Stomach (tissue), 9 donors: ENCODE measurements around the gene TMEM181. TPM values are rescaled to one million over a fixed set of nuclear protein-coding genes. Genes with fewer than 3 reads are reported as not detected.

Source experiments
- DNase-seq, 2 donors: peaks; one replicate each; pipeline versions ENCODE4 v3.0.0 to v3.0.0-alpha.2; 2013 to 2019
- H3K27ac ChIP-seq, 5 donors: fragments of 200-600 bp in 4 of 5; sonication (generic) in 4 of 5; one replicate each; pipeline ENCODE4 v1.5.1; 2013 to 2019; ENCODE audit warnings: mild to moderate bottlenecking in 1 of 5, moderate library complexity in 1 of 5
- H3K27me3 ChIP-seq, 3 donors: fragments of 200-600 bp; sonication (generic); one replicate each; pipeline ENCODE4 v1.5.1; 2017 to 2019; ENCODE audit warnings: mixed run types in 1 of 3
- H3K36me3 ChIP-seq, 4 donors: fragments of 200-600 bp; sonication (generic); 1 replicate in 3 of 4; 2 replicates in 1 of 4; pipeline ENCODE4 v1.5.1; 2016 to 2019
- H3K4me1 ChIP-seq, 4 donors: fragments of 200-600 bp; sonication (generic); one replicate each; pipeline ENCODE4 v1.5.1; 2016 to 2019
- H3K4me3 ChIP-seq, 4 donors: fragments of 200-600 bp; sonication (generic) in 3 of 4; one replicate each; pipeline ENCODE4 v1.5.1; 2016 to 2019; ENCODE audit warnings: mild to moderate bottlenecking in 1 of 4
- H3K9me3 ChIP-seq, 4 donors: fragments of 200-600 bp; sonication (generic); one replicate each; pipeline ENCODE4 v1.5.1; 2016 to 2019
- EP300 ChIP-seq: sonication (generic); formaldehyde crosslinking; IDR thresholded peaks from one replicate; pipeline ENCODE4 v1.6.1; 2017; ENCODE audit warnings: antibody characterized with exemption
- POLR2A ChIP-seq, 4 donors: fragments of 450-650 bp; IDR thresholded peaks; one replicate each; pipeline ENCODE4 v1.6.1; 2016; ENCODE audit warnings: antibody characterized with exemption in 4 of 4, control low read depth in 2 of 4, mild to moderate bottlenecking in 1 of 4, moderate library complexity in 1 of 4
- POLR2AphosphoS5 ChIP-seq, 3 donors: sonication (generic); formaldehyde crosslinking; IDR thresholded peaks; one replicate each; pipeline ENCODE4 v1.6.1; 2016; ENCODE audit warnings: antibody characterized with exemption in 3 of 3
- WGBS, 5 donors: extraction: QIAGEN DNeasy Blood & Tissue Kit in 3 of 5; methylation state at CpG; one replicate each; pipeline versions ENCODE4 v1.1.5 to v1.1.7; 2013 to 2018; 5-methylcytosine and 5-hydroxymethylcytosine counted together
- intact Hi-C: fragments of 100-400 bp; cut with DNase I; formaldehyde crosslinking; loops from one replicate; pipeline ENCODE4 v1.15.1; 2023; ENCODE audit warnings: low total_unique reads
- polyA plus RNA-seq, 3 donors: library from polyadenylated mRNA; stranded (reverse); fragments of 200-250 nt; gene quantifications; one replicate each; pipeline ENCODE4 v1.2.3, GENCODE V29; 2013
- total RNA-seq, 5 donors: library from RNA; depleted of rRNA; stranded (reverse); fragments of >200 nt; gene quantifications; one replicate each; pipeline versions ENCODE4 v1.1.0 to v1.2.3, GENCODE V29; 2014 to 2016
- TF ChIP-seq, protein P1 (sequence below), 7 experiments: fragments of 450-650 bp in 4 of 7; fragments of 200-600 bp in 3 of 7; sonication (generic) in 3 of 7; IDR thresholded peaks; one replicate each; pipeline ENCODE4 v1.5.1; 2016 to 2019; ENCODE audit warnings: antibody characterized with exemption in 7 of 7, control low read depth in 2 of 7, mild to moderate bottlenecking in 1 of 7
- donor health status: healthy with polysubstance abuse.
- donor health status: Bipolar disorder and iron deficiency.
- donor health status: healthy.

TMEM181 gene
- total and polyA plus RNA-seq, 8 donors: 2.9 to 62.2 (median 15.0) TPM

DNA sequence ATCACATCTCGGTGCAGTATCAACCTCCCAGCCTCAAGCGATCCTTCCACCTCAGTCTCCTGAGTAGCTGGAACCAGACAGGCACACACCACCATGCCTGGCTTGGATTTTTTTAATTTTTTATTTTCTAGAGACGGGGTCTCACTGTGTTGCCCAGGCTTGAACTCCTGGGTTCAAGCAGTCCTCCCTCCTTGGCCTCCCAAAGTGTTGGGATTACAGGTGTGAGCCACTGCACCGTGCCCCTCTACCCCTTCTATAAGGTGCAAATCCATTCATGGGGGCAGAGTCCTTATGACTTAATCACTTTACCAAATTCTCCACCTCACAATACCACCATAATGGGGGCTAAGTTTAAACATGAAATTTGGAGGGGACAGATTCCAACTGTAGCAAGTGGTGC, 37.7 kb downstream of the TMEM181 start:
- no peaks in the 10 kb centered on the region for H3K9me3 ChIP-seq
- H3K4me3 ChIP-seq: no peak overlapping the region
- TF ChIP-seq, protein P1, sequence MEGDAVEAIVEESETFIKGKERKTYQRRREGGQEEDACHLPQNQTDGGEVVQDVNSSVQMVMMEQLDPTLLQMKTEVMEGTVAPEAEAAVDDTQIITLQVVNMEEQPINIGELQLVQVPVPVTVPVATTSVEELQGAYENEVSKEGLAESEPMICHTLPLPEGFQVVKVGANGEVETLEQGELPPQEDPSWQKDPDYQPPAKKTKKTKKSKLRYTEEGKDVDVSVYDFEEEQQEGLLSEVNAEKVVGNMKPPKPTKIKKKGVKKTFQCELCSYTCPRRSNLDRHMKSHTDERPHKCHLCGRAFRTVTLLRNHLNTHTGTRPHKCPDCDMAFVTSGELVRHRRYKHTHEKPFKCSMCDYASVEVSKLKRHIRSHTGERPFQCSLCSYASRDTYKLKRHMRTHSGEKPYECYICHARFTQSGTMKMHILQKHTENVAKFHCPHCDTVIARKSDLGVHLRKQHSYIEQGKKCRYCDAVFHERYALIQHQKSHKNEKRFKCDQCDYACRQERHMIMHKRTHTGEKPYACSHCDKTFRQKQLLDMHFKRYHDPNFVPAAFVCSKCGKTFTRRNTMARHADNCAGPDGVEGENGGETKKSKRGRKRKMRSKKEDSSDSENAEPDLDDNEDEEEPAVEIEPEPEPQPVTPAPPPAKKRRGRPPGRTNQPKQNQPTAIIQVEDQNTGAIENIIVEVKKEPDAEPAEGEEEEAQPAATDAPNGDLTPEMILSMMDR (IDR thresholded peaks at IDR 0.05): no peak
- no peak for TF ChIP-seq POLR2AphosphoS5 (IDR thresholded peaks at IDR 0.05)
- TF ChIP-seq EP300: no peak
- TF ChIP-seq POLR2A (IDR thresholded peaks at IDR 0.05): no peak
- intact Hi-C loops: no loop called here
- 92 to 97% (median 96%) methylated on average over 4 of the region's 4 CpGs for WGBS, 5 donors
- H3K36me3 ChIP-seq: peaks cover 41 to 100% (median 97%) of the 10 kb centered on the region in 4 donors
- H3K4me1 ChIP-seq: no peaks in the 10 kb centered on the region
- no peaks in the 10 kb centered on the region for H3K27me3 ChIP-seq
- H3K27ac ChIP-seq: no peak overlapping the region
- DNase-seq: no peak

DNA sequence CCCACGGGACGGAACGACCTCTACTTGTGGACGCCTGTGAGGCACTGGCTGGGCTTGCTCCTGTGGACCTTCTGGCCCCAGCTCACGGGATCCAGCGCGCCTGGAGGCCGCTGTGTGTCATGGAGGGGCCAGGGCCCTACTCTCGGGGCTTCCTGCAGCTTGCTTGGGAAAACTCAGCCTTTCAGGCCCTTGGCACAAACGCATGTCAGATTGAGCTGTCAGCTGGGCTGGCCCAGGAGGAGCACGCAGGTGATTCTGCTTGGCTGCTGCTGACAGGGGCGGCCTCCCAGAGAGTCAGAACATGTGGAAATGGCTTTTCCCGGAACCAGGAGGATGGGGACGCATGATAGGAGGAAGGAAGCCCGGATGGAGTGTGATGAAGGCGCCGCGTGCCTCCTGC, 39.7 kb downstream of the TMEM181 start:
- Histone ChIP-seq H3K4me3 (no peak overlapping the region), H3K36me3 (peaks cover 29 to 96% (median 80%) of the 10 kb centered on the region in 4 donors), H3K27ac (no peak overlapping the region), H3K27me3 (no peaks in the 10 kb centered on the region), H3K4me1 (peaks cover 0 to 8% (median 3%) of the 10 kb centered on the region in 4 donors), H3K9me3 (no peaks in the 10 kb centered on the region)
- 89 to 93% (median 91%) methylated on average over 18 of the region's 18 CpGs for WGBS, 5 donors
- TF ChIP-seq POLR2A (IDR thresholded peaks at IDR 0.05): no peak
- intact Hi-C loops: loop anchor here (10.0 kb wide), 1 partner anchor 385 kb away; no protein-coding TSS in a partner anchor
- no peak for DNase-seq

DNA sequence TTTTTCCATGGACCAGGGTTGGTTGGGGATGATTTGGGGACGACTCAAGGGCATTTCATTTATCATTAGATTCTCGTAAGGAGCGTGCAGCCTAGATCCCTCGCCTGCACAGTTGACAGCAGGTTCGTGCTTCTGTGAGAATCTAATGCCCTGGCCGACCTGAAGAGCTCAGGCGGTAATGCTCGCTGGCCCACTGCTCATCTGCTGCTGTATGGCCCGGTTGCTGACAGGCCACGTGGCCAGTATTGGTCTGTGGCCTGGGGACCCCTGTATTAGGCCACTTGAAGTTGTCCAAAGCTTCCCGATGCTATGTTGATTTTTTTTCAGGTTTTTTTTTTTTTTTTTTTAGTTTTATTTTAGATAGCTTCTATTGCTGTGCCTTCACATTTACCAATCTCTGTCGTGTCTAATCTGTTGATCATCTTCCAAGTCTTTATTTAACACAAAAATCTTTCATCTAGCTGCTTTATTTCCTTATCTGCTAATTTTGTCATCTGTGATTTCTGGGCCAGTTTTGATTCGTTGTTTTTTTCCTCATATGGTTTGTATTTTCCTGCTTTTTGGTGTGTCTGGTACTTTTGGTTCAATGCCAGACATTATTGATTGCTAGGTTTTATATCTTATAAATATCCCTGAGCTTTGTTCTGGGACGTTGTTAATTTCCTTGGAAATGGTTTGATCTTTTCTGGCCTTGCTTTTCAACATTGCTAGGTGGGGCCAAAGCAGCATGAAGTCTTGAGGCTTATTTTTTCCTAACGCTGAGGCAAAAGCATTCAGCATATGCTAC, 43.6 kb downstream of the TMEM181 start:
- intact Hi-C loops: loop anchor here (10.0 kb wide), 1 partner anchor 389 kb away; no protein-coding TSS in a partner anchor
- Histone ChIP-seq H3K4me3 (no peak overlapping the region), H3K27me3 (no peaks in the 10 kb centered on the region), H3K27ac (no peak overlapping the region), H3K9me3 (no peaks in the 10 kb centered on the region), H3K36me3 (peaks cover 44 to 90% (median 75%) of the 10 kb centered on the region in 4 donors), H3K4me1 (peaks cover 0 to 8% (median 3%) of the 10 kb centered on the region in 4 donors)
- 67 to 77% (median 74%) methylated on average over 15 of the region's 15 CpGs for WGBS, 5 donors
- DNase-seq: no peak
- TF ChIP-seq POLR2A (IDR thresholded peaks at IDR 0.05): no peak
- TF ChIP-seq, protein P1 (IDR thresholded peaks at IDR 0.05): no peak
- TF ChIP-seq EP300: no peak
- TF ChIP-seq POLR2AphosphoS5 (IDR thresholded peaks at IDR 0.05): no peak

DNA sequence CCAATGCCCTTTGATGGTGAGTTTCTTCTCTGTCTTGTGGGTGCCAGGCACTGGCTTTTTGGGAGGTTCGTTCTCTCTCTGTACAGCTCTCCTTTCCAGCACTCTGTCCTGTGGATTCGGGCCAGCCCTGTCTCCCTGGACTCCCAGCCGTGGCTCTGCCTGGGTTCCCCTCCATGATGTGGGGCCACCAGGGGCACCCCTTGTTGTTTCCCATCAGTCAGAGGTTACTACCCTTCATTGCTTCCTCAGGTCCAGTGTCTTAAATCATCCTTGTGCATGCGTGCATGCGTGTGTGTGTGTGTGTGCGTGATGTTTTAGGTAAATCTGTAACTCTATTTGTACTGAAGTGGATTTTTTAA, 44.1 kb downstream of the TMEM181 start:
- 72 to 84% (median 74%) methylated on average over 6 of the region's 6 CpGs for WGBS, 5 donors
- Histone ChIP-seq H3K9me3 (no peaks in the 10 kb centered on the region), H3K4me1 (peaks cover 0 to 8% (median 3%) of the 10 kb centered on the region in 4 donors), H3K27me3 (no peaks in the 10 kb centered on the region), H3K4me3 (no peak overlapping the region), H3K36me3 (peaks cover 48 to 90% (median 75%) of the 10 kb centered on the region in 4 donors), H3K27ac (no peak overlapping the region)
- TF ChIP-seq POLR2AphosphoS5 (IDR thresholded peaks at IDR 0.05) (no peak), POLR2A (IDR thresholded peaks at IDR 0.05) (no peak), EP300 (no peak)
- TF ChIP-seq, protein P1 (IDR thresholded peaks at IDR 0.05): no peak
- DNase-seq: no peak
- intact Hi-C loops: loop anchor here (10.0 kb wide), 1 partner anchor 389 kb away; no protein-coding TSS in a partner anchor
